KMS-11 (cell line): ENCODE measurements around the gene SCAMP1.
"Not testable (repeated sequence)": the region's sequence is repeated elsewhere in the genome, so short reads cannot be mapped to it uniquely, and the experiment has no call there.

ENCODE experiments used
- H2AFZ ChIP-seq: fragments of 200-600 bp; sonication (generic); 2 replicates; pipeline ENCODE4 v1.6.1; 2016; ENCODE audit warnings: antibody characterized with exemption, mixed run types, low read depth
- H3K27ac ChIP-seq: fragments of 200-600 bp; sonication (generic); 2 replicates; pipeline ENCODE4 v1.6.1; 2016; ENCODE audit warnings: mild to moderate bottlenecking, mixed run types
- H3K27me3 ChIP-seq: fragments of 200-600 bp; sonication (generic); 2 replicates; pipeline ENCODE4 v1.6.1; 2017; ENCODE audit warnings: mild to moderate bottlenecking, low read depth, mixed run types, moderate library complexity; ENCODE audit not compliant: insufficient read depth
- H3K36me3 ChIP-seq: fragments of 200-600 bp; sonication (generic); 2 replicates; pipeline ENCODE4 v1.6.1; 2017; ENCODE audit warnings: mild to moderate bottlenecking, mixed run types; ENCODE audit not compliant: insufficient read depth
- H3K4me1 ChIP-seq: fragments of 200-600 bp; sonication (generic); 2 replicates; pipeline ENCODE4 v1.6.1; 2016; ENCODE audit warnings: mild to moderate bottlenecking, low read depth, mixed run types; ENCODE audit not compliant: poor library complexity, severe bottlenecking
- H3K4me2 ChIP-seq: fragments of 200-600 bp; sonication (generic); 2 replicates; pipeline ENCODE4 v1.7.0; 2016; ENCODE audit warnings: mild to moderate bottlenecking, mixed run types
- H3K4me3 ChIP-seq: fragments of 200-600 bp; sonication (generic); IDR thresholded peaks from 2 replicates; pipeline ENCODE4 v1.6.1; 2017; ENCODE audit warnings: low read depth, low read length, mixed read lengths; ENCODE audit not compliant: insufficient read depth
- H3K79me2 ChIP-seq: fragments of 200-600 bp; sonication (generic); 2 replicates; pipeline ENCODE4 v1.6.1; 2016; ENCODE audit warnings: low read depth, mixed run types; ENCODE audit not compliant: insufficient read depth
- H3K9ac ChIP-seq: fragments of 200-600 bp; sonication (generic); 2 replicates; pipeline ENCODE4 v1.6.1; 2016; ENCODE audit warnings: mild to moderate bottlenecking, mixed run types
- H4K20me1 ChIP-seq: fragments of 200-600 bp; sonication (generic); 2 replicates; pipeline ENCODE4 v1.6.1; 2016; ENCODE audit warnings: mild to moderate bottlenecking, mixed run types; ENCODE audit not compliant: insufficient read depth
- CTCF ChIP-seq: fragments of 200-600 bp; sonication (generic); conservative IDR thresholded peaks from 2 replicates; pipeline ENCODE4 v1.6.1; 2017; ENCODE audit warnings: low read depth, mild to moderate bottlenecking, antibody characterized with exemption, low read length, moderate library complexity, mixed read lengths

Gene SCAMP1

GRCh38 chr5:78354066-78354670, 6.2 kb upstream of the SCAMP1 start:
- H3K4me1 ChIP-seq = peaks cover 3% of the 10 kb centered on the region

GRCh38 chr5:78355561-78355960, 4.9 kb upstream of the SCAMP1 start:
- no peak overlapping the region for H3K4me2 ChIP-seq
- no peak overlapping the region for H3K9ac ChIP-seq
- TF ChIP-seq CTCF = no peak
- no peak overlapping the region for H3K27ac ChIP-seq
- H3K4me1 ChIP-seq = peaks cover 7% of the 10 kb centered on the region
- peaks cover 3% of the 10 kb centered on the region; the same call in 1 of the 2 replicates for H3K79me2 ChIP-seq
- H3K27me3 ChIP-seq = no peaks in the 10 kb centered on the region
- no peak overlapping the region for H2AFZ ChIP-seq
- no peaks in the 10 kb centered on the region for H4K20me1 ChIP-seq
- no peak overlapping the region for H3K4me3 ChIP-seq
- H3K36me3 ChIP-seq = no peaks in the 10 kb centered on the region

More at GRCh38 chr5:78354066-78354670, 6.2 kb upstream of the SCAMP1 start:
- Histone ChIP-seq H3K4me3 (no peak overlapping the region), H3K36me3 (no peaks in the 10 kb centered on the region), H3K79me2 (no peaks in the 10 kb centered on the region), H3K27ac (no peak overlapping the region), H3K27me3 (no peaks in the 10 kb centered on the region), H2AFZ (no peak overlapping the region), H3K9ac (no peak overlapping the region), H3K4me2 (no peak overlapping the region), H4K20me1 (no peaks in the 10 kb centered on the region)
- TF ChIP-seq CTCF = no peak

GRCh38 chr5:78359455-78359830, 974 bp upstream of the SCAMP1 start:
- H3K4me1 ChIP-seq = peaks cover 19% of the 10 kb centered on the region
- peak overlapping the region; percentile 5 for H3K4me3 ChIP-seq
- peak overlapping the region; percentile 92 for H2AFZ ChIP-seq
- H3K9ac ChIP-seq = peak overlapping the region; percentile 91; the same call in 1 of the 2 replicates
- H3K27ac ChIP-seq = peak overlapping the region; percentile 86
- H3K79me2 ChIP-seq = peaks cover 21% of the 10 kb centered on the region; the same call in 1 of the 2 replicates
- H3K36me3 ChIP-seq, H4K20me1 ChIP-seq, H3K27me3 ChIP-seq: not testable (repeated sequence)
- H3K4me2 ChIP-seq = peak overlapping the region; percentile 42

GRCh38 chr5:78360674-78360923, 182 bp downstream of the SCAMP1 start:
- H3K27ac ChIP-seq = peak overlapping the region; percentile 86
- no peak overlapping the region for H3K4me3 ChIP-seq
- TF ChIP-seq CTCF = no peak
- no peaks in the 10 kb centered on the region for H3K36me3 ChIP-seq
- peak overlapping the region; percentile 92 for H2AFZ ChIP-seq
- peak overlapping the region; percentile 57 for H3K4me2 ChIP-seq
- H3K4me1 ChIP-seq = peaks cover 19% of the 10 kb centered on the region
- H3K9ac ChIP-seq = peak overlapping the region; percentile 91
- no peaks in the 10 kb centered on the region for H3K27me3 ChIP-seq
- no peaks in the 10 kb centered on the region for H4K20me1 ChIP-seq
- H3K79me2 ChIP-seq = peaks cover 25% of the 10 kb centered on the region; the same call in 1 of the 2 replicates

- no peak overlapping the region for H3K4me3 ChIP-seq
- H3K4me1 ChIP-seq = peaks cover 19% of the 10 kb centered on the region
- H3K4me2 ChIP-seq = peak overlapping the region; percentile 57
- peak; percentile 43 for TF ChIP-seq CTCF
- H3K27ac ChIP-seq = peak overlapping the region; percentile 86
- peaks cover 25% of the 10 kb centered on the region; the same call in 1 of the 2 replicates for H3K79me2 ChIP-seq
- no peaks in the 10 kb centered on the region for H4K20me1 ChIP-seq
- H3K36me3 ChIP-seq = no peaks in the 10 kb centered on the region
- H3K9ac ChIP-seq = peak overlapping the region; percentile 91
- no peaks in the 10 kb centered on the region for H3K27me3 ChIP-seq
- H2AFZ ChIP-seq = peak overlapping the region; percentile 92
Measured at GRCh38 chr5:78360924-78361630, 660 bp downstream of the SCAMP1 start.
